GM06990 (cell line): ENCODE results near the gene CRTC3.

ENCODE experiments used
- DNase-seq: peaks from one replicate; pipeline ENCODE4 v3.0.0-alpha.2; 2011; ENCODE audit not compliant: insufficient read length; ENCODE audit errors: extremely low read depth
- H3K27me3 ChIP-seq: replicated peaks from 2 replicates; pipeline ENCODE4 v1.6.0; 2011; ENCODE audit warnings: low read length; ENCODE audit not compliant: control insufficient read depth, insufficient read depth
- H3K36me3 ChIP-seq: 2 replicates; pipeline ENCODE4 v1.5.1; 2011; ENCODE audit warnings: low read length; ENCODE audit not compliant: control insufficient read depth, insufficient read depth
- H3K4me3 ChIP-seq: replicated peaks from 2 replicates; pipeline ENCODE4 v1.5.1; 2011; ENCODE audit warnings: low read depth, mild to moderate bottlenecking, control low read depth, low read length
- CTCF ChIP-seq: IDR thresholded peaks from 2 replicates; pipeline ENCODE4 v1.5.1; 2011; ENCODE audit warnings: low read length, control low read depth, mild to moderate bottlenecking, inconsistent platforms; ENCODE audit not compliant: insufficient read depth, poor library complexity, severe bottlenecking

Gene CRTC3

GRCh38 chr15:90618330-90619125 is 88.8 kb downstream of the CRTC3 start:
- Histone ChIP-seq H3K27me3 (no peaks in the 10 kb centered on the region), H3K36me3 (peaks cover 5% of the 10 kb centered on the region), H3K4me3 (no peak overlapping the region)
- no peak for DNase-seq
- no peak for TF ChIP-seq CTCF

- H3K36me3 ChIP-seq: peaks cover 5% of the 10 kb centered on the region
- no peak overlapping the region for H3K4me3 ChIP-seq
- no peaks in the 10 kb centered on the region for H3K27me3 ChIP-seq
- TF ChIP-seq CTCF: no peak
- DNase-seq: no peak
Measured at GRCh38 chr15:90619468-90619867, 89.7 kb downstream of the CRTC3 start.

- peak; percentile 13 for DNase-seq
- no peak overlapping the region for H3K4me3 ChIP-seq
- no peaks in the 10 kb centered on the region for H3K27me3 ChIP-seq
- H3K36me3 ChIP-seq: peaks cover 5% of the 10 kb centered on the region
- no peak for TF ChIP-seq CTCF
Measured at GRCh38 chr15:90619939-90620338, 90.2 kb downstream of the CRTC3 start.

- peak; percentile 52 for DNase-seq
- Histone ChIP-seq H3K4me3 (no peak overlapping the region), H3K36me3 (peaks cover 5% of the 10 kb centered on the region), H3K27me3 (no peaks in the 10 kb centered on the region)
- no peak for TF ChIP-seq CTCF
Measured at GRCh38 chr15:90620379-90621067, 90.8 kb downstream of the CRTC3 start.

GRCh38 chr15:90623854-90624253 is 94.1 kb downstream of the CRTC3 start:
- Histone ChIP-seq H3K4me3 (no peak overlapping the region), H3K27me3 (no peaks in the 10 kb centered on the region), H3K36me3 (peaks cover 11% of the 10 kb centered on the region)
- no peak for TF ChIP-seq CTCF
- no peak for DNase-seq
